Measurements from ENCODE around the gene EPS15.

DNA sequence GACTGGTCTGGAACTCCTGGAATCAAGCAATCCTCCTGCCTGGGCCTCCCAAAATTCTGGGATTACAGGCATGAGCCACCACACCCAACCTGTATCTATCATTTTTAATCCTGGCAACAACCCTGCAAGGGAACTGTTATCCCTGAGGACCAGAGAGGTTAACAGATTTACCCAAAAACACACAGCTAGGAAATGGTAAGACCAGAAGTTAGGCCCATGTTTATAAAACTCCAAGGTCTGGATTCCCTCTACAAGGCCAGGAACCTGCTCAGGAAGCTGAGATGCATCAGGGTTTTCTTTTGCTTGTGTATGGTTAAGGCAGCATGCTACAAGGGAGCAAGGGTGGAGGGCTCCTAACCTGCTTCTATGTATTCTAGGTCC is 170.9 kb downstream of the EPS15 start:
- TF ChIP-seq, protein P1, sequence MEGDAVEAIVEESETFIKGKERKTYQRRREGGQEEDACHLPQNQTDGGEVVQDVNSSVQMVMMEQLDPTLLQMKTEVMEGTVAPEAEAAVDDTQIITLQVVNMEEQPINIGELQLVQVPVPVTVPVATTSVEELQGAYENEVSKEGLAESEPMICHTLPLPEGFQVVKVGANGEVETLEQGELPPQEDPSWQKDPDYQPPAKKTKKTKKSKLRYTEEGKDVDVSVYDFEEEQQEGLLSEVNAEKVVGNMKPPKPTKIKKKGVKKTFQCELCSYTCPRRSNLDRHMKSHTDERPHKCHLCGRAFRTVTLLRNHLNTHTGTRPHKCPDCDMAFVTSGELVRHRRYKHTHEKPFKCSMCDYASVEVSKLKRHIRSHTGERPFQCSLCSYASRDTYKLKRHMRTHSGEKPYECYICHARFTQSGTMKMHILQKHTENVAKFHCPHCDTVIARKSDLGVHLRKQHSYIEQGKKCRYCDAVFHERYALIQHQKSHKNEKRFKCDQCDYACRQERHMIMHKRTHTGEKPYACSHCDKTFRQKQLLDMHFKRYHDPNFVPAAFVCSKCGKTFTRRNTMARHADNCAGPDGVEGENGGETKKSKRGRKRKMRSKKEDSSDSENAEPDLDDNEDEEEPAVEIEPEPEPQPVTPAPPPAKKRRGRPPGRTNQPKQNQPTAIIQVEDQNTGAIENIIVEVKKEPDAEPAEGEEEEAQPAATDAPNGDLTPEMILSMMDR (IDR thresholded peaks at IDR 0.05; ENCODE audit: low read depth, low read length, missing input control): no peak
- no peak for TF ChIP-seq RXRA (IDR thresholded peaks at IDR 0.05)
- TF ChIP-seq, protein P2, sequence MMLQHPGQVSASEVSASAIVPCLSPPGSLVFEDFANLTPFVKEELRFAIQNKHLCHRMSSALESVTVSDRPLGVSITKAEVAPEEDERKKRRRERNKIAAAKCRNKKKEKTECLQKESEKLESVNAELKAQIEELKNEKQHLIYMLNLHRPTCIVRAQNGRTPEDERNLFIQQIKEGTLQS (IDR thresholded peaks at IDR 0.05): no peak
- TF ChIP-seq SP1 (IDR thresholded peaks at IDR 0.05): no peak
- TF ChIP-seq RAD21 (IDR thresholded peaks at IDR 0.05): no peak
- TF ChIP-seq, protein P3, sequence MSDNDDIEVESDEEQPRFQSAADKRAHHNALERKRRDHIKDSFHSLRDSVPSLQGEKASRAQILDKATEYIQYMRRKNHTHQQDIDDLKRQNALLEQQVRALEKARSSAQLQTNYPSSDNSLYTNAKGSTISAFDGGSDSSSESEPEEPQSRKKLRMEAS (IDR thresholded peaks at IDR 0.05): no peak
- no peak for TF ChIP-seq GABPA (IDR thresholded peaks at IDR 0.05 in 1 of 2, conservative IDR thresholded peaks at IDR 0.05 in 1 of 2)
- no peak for TF ChIP-seq YY1 (IDR thresholded peaks at IDR 0.05)
- TF ChIP-seq JUND (IDR thresholded peaks at IDR 0.05): no peak
- TF ChIP-seq, protein P4, sequence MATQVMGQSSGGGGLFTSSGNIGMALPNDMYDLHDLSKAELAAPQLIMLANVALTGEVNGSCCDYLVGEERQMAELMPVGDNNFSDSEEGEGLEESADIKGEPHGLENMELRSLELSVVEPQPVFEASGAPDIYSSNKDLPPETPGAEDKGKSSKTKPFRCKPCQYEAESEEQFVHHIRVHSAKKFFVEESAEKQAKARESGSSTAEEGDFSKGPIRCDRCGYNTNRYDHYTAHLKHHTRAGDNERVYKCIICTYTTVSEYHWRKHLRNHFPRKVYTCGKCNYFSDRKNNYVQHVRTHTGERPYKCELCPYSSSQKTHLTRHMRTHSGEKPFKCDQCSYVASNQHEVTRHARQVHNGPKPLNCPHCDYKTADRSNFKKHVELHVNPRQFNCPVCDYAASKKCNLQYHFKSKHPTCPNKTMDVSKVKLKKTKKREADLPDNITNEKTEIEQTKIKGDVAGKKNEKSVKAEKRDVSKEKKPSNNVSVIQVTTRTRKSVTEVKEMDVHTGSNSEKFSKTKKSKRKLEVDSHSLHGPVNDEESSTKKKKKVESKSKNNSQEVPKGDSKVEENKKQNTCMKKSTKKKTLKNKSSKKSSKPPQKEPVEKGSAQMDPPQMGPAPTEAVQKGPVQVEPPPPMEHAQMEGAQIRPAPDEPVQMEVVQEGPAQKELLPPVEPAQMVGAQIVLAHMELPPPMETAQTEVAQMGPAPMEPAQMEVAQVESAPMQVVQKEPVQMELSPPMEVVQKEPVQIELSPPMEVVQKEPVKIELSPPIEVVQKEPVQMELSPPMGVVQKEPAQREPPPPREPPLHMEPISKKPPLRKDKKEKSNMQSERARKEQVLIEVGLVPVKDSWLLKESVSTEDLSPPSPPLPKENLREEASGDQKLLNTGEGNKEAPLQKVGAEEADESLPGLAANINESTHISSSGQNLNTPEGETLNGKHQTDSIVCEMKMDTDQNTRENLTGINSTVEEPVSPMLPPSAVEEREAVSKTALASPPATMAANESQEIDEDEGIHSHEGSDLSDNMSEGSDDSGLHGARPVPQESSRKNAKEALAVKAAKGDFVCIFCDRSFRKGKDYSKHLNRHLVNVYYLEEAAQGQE (IDR thresholded peaks at IDR 0.05): no peak
- TF ChIP-seq, protein P5, sequence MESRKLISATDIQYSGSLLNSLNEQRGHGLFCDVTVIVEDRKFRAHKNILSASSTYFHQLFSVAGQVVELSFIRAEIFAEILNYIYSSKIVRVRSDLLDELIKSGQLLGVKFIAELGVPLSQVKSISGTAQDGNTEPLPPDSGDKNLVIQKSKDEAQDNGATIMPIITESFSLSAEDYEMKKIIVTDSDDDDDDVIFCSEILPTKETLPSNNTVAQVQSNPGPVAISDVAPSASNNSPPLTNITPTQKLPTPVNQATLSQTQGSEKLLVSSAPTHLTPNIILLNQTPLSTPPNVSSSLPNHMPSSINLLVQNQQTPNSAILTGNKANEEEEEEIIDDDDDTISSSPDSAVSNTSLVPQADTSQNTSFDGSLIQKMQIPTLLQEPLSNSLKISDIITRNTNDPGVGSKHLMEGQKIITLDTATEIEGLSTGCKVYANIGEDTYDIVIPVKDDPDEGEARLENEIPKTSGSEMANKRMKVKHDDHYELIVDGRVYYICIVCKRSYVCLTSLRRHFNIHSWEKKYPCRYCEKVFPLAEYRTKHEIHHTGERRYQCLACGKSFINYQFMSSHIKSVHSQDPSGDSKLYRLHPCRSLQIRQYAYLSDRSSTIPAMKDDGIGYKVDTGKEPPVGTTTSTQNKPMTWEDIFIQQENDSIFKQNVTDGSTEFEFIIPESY (IDR thresholded peaks at IDR 0.05): no peak
- no peak for TF ChIP-seq TAF1 (conservative IDR thresholded peaks at IDR 0.05)
- TF ChIP-seq EGR1 (IDR thresholded peaks at IDR 0.05; ENCODE audit: low read depth in 2 of 2): no peak
- no peak for TF ChIP-seq HNF4A (conservative IDR thresholded peaks at IDR 0.05)

All from liver (tissue), 3 donors.